ENCODE data around the gene FTMT. TPM values are rescaled to one million over a fixed set of nuclear protein-coding genes. Genes with fewer than 3 reads are reported as not detected.

The FTMT gene
- total and polyA plus RNA-seq, 2 of the 4 experiments (the other 2 are of a cell fraction) = not detected

DNA sequence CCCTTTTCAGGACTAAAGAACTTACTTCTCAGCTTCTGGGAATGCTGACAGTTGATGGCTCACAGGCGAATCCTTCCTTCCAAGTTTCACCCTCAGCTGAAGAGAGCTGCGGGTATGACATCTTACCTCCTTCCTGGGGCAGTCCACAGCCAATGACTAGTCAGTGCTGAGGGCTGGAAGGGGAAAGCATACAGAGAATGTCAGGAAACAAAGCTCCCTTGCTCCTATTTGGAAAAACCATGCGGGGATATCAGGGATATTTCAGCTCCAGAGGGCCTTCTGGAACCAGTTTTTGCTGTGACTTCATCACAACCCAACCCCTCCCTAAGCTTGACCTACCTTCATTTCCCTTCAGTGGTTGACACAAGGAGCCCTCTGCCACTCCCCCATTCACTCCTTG, 15.7 kb downstream of the FTMT start:
- H4K5ac ChIP-seq (ENCODE audit: low read depth, low read length) = no peak overlapping the region
- H3K23ac ChIP-seq (ENCODE audit: low read depth, low read length) = no peak overlapping the region
- no peak overlapping the region for H3K4me2 ChIP-seq (ENCODE audit: low read depth, low read length)
- BruUV-seq (replicated peaks) = no TSS peak
- no peaks in the 10 kb centered on the region for H3K79me1 ChIP-seq (ENCODE audit: low read depth in 1 of 2, low read length in 2 of 2)
- intact Hi-C loops (cut with micrococcal nuclease) = no loop called here
- no peak overlapping the region for H3K9ac ChIP-seq (ENCODE audit: low read depth, low read length)
- TF ChIP-seq, protein P1, sequence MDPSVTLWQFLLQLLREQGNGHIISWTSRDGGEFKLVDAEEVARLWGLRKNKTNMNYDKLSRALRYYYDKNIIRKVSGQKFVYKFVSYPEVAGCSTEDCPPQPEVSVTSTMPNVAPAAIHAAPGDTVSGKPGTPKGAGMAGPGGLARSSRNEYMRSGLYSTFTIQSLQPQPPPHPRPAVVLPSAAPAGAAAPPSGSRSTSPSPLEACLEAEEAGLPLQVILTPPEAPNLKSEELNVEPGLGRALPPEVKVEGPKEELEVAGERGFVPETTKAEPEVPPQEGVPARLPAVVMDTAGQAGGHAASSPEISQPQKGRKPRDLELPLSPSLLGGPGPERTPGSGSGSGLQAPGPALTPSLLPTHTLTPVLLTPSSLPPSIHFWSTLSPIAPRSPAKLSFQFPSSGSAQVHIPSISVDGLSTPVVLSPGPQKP (IDR thresholded peaks at IDR 0.05; ENCODE audit: borderline replicate concordance, low read depth, low read length) = no peak
- TF ChIP-seq SMC3 (IDR thresholded peaks at IDR 0.05; ENCODE audit: low read depth, low read length) (no peak), CHD1 (IDR thresholded peaks at IDR 0.05; ENCODE audit: low read depth, low read length) (no peak), BHLHE40 (IDR thresholded peaks at IDR 0.05; ENCODE audit: low read depth, low read length) (no peak), RAD21 (IDR thresholded peaks at IDR 0.05; ENCODE audit: low read length) (no peak), MAFK (IDR thresholded peaks at IDR 0.05; ENCODE audit: low read depth, low read length) (no peak), CEBPB (IDR thresholded peaks at IDR 0.05; ENCODE audit: low read depth, low read length) (no peak), RFX5 (IDR thresholded peaks at IDR 0.05; ENCODE audit: low read depth, low read length) (no peak), RCOR1 (IDR thresholded peaks at IDR 0.05; ENCODE audit: insufficient replicate concordance, low read length) (no peak), POLR2A (IDR thresholded peaks at IDR 0.05; ENCODE audit: low read depth, low read length) (no peak), NFE2L2 (IDR thresholded peaks at IDR 0.05; ENCODE audit: low read depth, low read length) (no peak), FOS (IDR thresholded peaks at IDR 0.05; ENCODE audit: low read depth, low read length) (no peak), MXI1 (IDR thresholded peaks at IDR 0.05; ENCODE audit: borderline replicate concordance, low read depth, low read length) (no peak), MAZ (IDR thresholded peaks at IDR 0.05; ENCODE audit: borderline replicate concordance, low read depth, low read length) (no peak)
- TF ChIP-seq, protein P2, sequence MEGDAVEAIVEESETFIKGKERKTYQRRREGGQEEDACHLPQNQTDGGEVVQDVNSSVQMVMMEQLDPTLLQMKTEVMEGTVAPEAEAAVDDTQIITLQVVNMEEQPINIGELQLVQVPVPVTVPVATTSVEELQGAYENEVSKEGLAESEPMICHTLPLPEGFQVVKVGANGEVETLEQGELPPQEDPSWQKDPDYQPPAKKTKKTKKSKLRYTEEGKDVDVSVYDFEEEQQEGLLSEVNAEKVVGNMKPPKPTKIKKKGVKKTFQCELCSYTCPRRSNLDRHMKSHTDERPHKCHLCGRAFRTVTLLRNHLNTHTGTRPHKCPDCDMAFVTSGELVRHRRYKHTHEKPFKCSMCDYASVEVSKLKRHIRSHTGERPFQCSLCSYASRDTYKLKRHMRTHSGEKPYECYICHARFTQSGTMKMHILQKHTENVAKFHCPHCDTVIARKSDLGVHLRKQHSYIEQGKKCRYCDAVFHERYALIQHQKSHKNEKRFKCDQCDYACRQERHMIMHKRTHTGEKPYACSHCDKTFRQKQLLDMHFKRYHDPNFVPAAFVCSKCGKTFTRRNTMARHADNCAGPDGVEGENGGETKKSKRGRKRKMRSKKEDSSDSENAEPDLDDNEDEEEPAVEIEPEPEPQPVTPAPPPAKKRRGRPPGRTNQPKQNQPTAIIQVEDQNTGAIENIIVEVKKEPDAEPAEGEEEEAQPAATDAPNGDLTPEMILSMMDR (conservative IDR thresholded peaks at IDR 0.05; ENCODE audit: low read depth, low read length) = no peak
- TF ChIP-seq, protein P3, sequence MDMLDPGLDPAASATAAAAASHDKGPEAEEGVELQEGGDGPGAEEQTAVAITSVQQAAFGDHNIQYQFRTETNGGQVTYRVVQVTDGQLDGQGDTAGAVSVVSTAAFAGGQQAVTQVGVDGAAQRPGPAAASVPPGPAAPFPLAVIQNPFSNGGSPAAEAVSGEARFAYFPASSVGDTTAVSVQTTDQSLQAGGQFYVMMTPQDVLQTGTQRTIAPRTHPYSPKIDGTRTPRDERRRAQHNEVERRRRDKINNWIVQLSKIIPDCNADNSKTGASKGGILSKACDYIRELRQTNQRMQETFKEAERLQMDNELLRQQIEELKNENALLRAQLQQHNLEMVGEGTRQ (IDR thresholded peaks at IDR 0.05; ENCODE audit: low read depth, low read length) = no peak
- dilution Hi-C loops (cut with HindIII; ENCODE audit: low sequenced_read_pairs, unreplicated experiment) = no loop called here
- no peak overlapping the region for H2AK9ac ChIP-seq (replicated peaks; ENCODE audit: low read depth, low read length, poor library complexity)
- no peak for ATAC-seq (ENCODE audit: low read depth)
- H3K36me3 ChIP-seq (ENCODE audit: control insufficient read depth, insufficient read depth, low read length) = no peaks in the 10 kb centered on the region
- H3K4ac ChIP-seq (ENCODE audit: low read depth, low read length) = no peak overlapping the region
- H4K91ac ChIP-seq (ENCODE audit: insufficient read depth, low read depth, low read length) = no peak overlapping the region
- CTCF ChIA-PET = no interaction called here
- H3K27ac ChIP-seq (ENCODE audit: insufficient read depth, low read length) = no peak overlapping the region
- no peak overlapping the region for H3K56ac ChIP-seq (ENCODE audit: extremely low read depth, insufficient read depth, low read length)
- in situ Hi-C loops (cut with MboI; ENCODE audit: low sequenced_read_pairs) = no loop called here
- no peak overlapping the region for H2BK120ac ChIP-seq (ENCODE audit: low read depth, low read length)
- WGBS, 2 experiments (ENCODE audit: extremely low coverage in 2 of 2, insufficient read length in 1 of 2) = no CpG with 5 or more reads among the region's 3 CpGs
- H4K20me1 ChIP-seq (ENCODE audit: insufficient read depth, low read length) = no peaks in the 10 kb centered on the region
- no peaks in the 10 kb centered on the region for H3K9me1 ChIP-seq (ENCODE audit: insufficient read depth, low read length)
- no peak overlapping the region for H3K18ac ChIP-seq (ENCODE audit: low read depth, low read length)
- H3K4me1 ChIP-seq (ENCODE audit: control insufficient read depth, insufficient read depth, low read length) = no peaks in the 10 kb centered on the region
- H2AFZ ChIP-seq (replicated peaks; ENCODE audit: low read length, poor library complexity) = no peak overlapping the region
- 0 out of 2 replicates have a peak, but pooled peaks cover 1% of the 10 kb centered on the region for H3K27me3 ChIP-seq (ENCODE audit: control insufficient read depth, insufficient read depth, low read length)
- H3K4me3 ChIP-seq (ENCODE audit: insufficient read depth, low read depth, low read length) = no peak overlapping the region
- H2AK5ac ChIP-seq (ENCODE audit: low read depth, low read length) = no peak overlapping the region
- no peak overlapping the region for H3K14ac ChIP-seq (replicated peaks; ENCODE audit: low read depth, low read length)
- H3K9me3 ChIP-seq (ENCODE audit: control insufficient read depth, insufficient read depth, low read length) = no peaks in the 10 kb centered on the region
- H4K8ac ChIP-seq (ENCODE audit: low read depth in 2 of 2, low read length in 2 of 2) = no peak overlapping the region
- H2BK20ac ChIP-seq (ENCODE audit: low read depth, low read length) = no peak overlapping the region
- no peak overlapping the region for H2BK15ac ChIP-seq (ENCODE audit: low read depth, low read length)
- DNase-seq = no peak
- H2BK5ac ChIP-seq (ENCODE audit: low read depth, low read length, poor library complexity, severe bottlenecking) = no peak overlapping the region
- POLR2A ChIA-PET (ENCODE audit: unreplicated experiment) = no interaction called here

All from IMR-90 (cell line).